ENCODE measurements around the gene SPATA13.

SPATA13 gene

GRCh38 chr13:24299488-24300114 lies 139.1 kb downstream of the SPATA13 start:
- no peak overlapping the region for H3K27ac ChIP-seq (ENCODE audit: low read depth, low read length)
- H2AFZ ChIP-seq (ENCODE audit: low read depth, low read length, severe bottlenecking): no peak overlapping the region
- no peak overlapping the region for H3K4me3 ChIP-seq (ENCODE audit: insufficient read depth, low read length, poor library complexity, severe bottlenecking)
- no peak overlapping the region for H3K4me2 ChIP-seq (ENCODE audit: low read depth, low read length, poor library complexity, severe bottlenecking)
- no peaks in the 10 kb centered on the region for H3F3A ChIP-seq (ENCODE audit: insufficient read depth)
- TF ChIP-seq CTCF (IDR thresholded peaks at IDR 0.05; ENCODE audit: insufficient read depth, low read length, poor library complexity, severe bottlenecking) (no peak), EZH2phosphoT487 (conservative IDR thresholded peaks at IDR 0.05; ENCODE audit: low read length) (no peak)
- H3K9me2 ChIP-seq (replicated peaks; ENCODE audit: insufficient read depth, low read length): no peaks in the 10 kb centered on the region
- no peaks in the 10 kb centered on the region for H3K79me2 ChIP-seq (ENCODE audit: insufficient read depth, low read length)
- no peaks in the 10 kb centered on the region for H3K9me3 ChIP-seq (ENCODE audit: insufficient read depth, low read length)
- no peaks in the 10 kb centered on the region for H4K20me1 ChIP-seq (ENCODE audit: low read depth, low read length)
- H3K36me3 ChIP-seq (ENCODE audit: low read length): no peaks in the 10 kb centered on the region
- no peaks in the 10 kb centered on the region for H3K27me3 ChIP-seq (ENCODE audit: low read length)
- no peak overlapping the region for H3K9ac ChIP-seq (ENCODE audit: low read length)

GRCh38 chr13:24301434-24301833 lies 140.9 kb downstream of the SPATA13 start:
- no peaks in the 10 kb centered on the region for H3K36me3 ChIP-seq (ENCODE audit: low read length)
- H3K4me2 ChIP-seq (ENCODE audit: low read depth, low read length, poor library complexity, severe bottlenecking): no peak overlapping the region
- H3K27me3 ChIP-seq (ENCODE audit: low read length): no peaks in the 10 kb centered on the region

GRCh38 chr13:24301911-24302310 lies 141.4 kb downstream of the SPATA13 start:
- Histone ChIP-seq H4K20me1 (ENCODE audit: low read depth, low read length) (no peaks in the 10 kb centered on the region), H3K36me3 (ENCODE audit: low read length) (no peaks in the 10 kb centered on the region), H3K27ac (ENCODE audit: low read depth, low read length) (no peak overlapping the region), H3K79me2 (ENCODE audit: insufficient read depth, low read length) (no peaks in the 10 kb centered on the region), H2AFZ (ENCODE audit: low read depth, low read length, severe bottlenecking) (no peak overlapping the region), H3K4me2 (ENCODE audit: low read depth, low read length, poor library complexity, severe bottlenecking) (no peak overlapping the region), H3K9ac (ENCODE audit: low read length) (no peak overlapping the region), H3F3A (ENCODE audit: insufficient read depth) (no peaks in the 10 kb centered on the region), H3K9me2 (replicated peaks; ENCODE audit: insufficient read depth, low read length) (no peaks in the 10 kb centered on the region), H3K27me3 (ENCODE audit: low read length) (no peaks in the 10 kb centered on the region), H3K4me3 (ENCODE audit: insufficient read depth, low read length, poor library complexity, severe bottlenecking) (no peak overlapping the region), H3K9me3 (ENCODE audit: insufficient read depth, low read length) (no peaks in the 10 kb centered on the region)
- TF ChIP-seq CTCF (IDR thresholded peaks at IDR 0.05; ENCODE audit: insufficient read depth, low read length, poor library complexity, severe bottlenecking) (no peak), EZH2phosphoT487 (conservative IDR thresholded peaks at IDR 0.05; ENCODE audit: low read length) (no peak)

More at GRCh38 chr13:24301434-24301833, 140.9 kb downstream of the SPATA13 start:
- Histone ChIP-seq H3K9me3 (ENCODE audit: insufficient read depth, low read length) (no peaks in the 10 kb centered on the region), H3F3A (ENCODE audit: insufficient read depth) (no peaks in the 10 kb centered on the region), H3K4me3 (ENCODE audit: insufficient read depth, low read length, poor library complexity, severe bottlenecking) (no peak overlapping the region), H3K79me2 (ENCODE audit: insufficient read depth, low read length) (no peaks in the 10 kb centered on the region), H3K9ac (ENCODE audit: low read length) (no peak overlapping the region), H4K20me1 (ENCODE audit: low read depth, low read length) (no peaks in the 10 kb centered on the region), H2AFZ (ENCODE audit: low read depth, low read length, severe bottlenecking) (no peak overlapping the region), H3K27ac (ENCODE audit: low read depth, low read length) (no peak overlapping the region), H3K9me2 (replicated peaks; ENCODE audit: insufficient read depth, low read length) (no peaks in the 10 kb centered on the region)
- no peak for TF ChIP-seq EZH2phosphoT487 (conservative IDR thresholded peaks at IDR 0.05; ENCODE audit: low read length)
- no peak for TF ChIP-seq CTCF (IDR thresholded peaks at IDR 0.05; ENCODE audit: insufficient read depth, low read length, poor library complexity, severe bottlenecking)
